Measurements from ENCODE around the gene TMEM147.

- no peak for TF ChIP-seq CTCF (IDR thresholded peaks at IDR 0.05)
- TF ChIP-seq POLR2A (IDR thresholded peaks at IDR 0.05), result no peak
Observed at GRCh38 chr19:35569281-35569781, 23.9 kb downstream of the TMEM147 start.
